Activated T-helper 1 cell treated with Interleukin-2 at 50 U/mL for 16 hours (primary cell): ENCODE measurements around the gene ALPL.
"Not testable (repeated sequence)": the region's sequence is repeated elsewhere in the genome, so short reads cannot be mapped to it uniquely, and the experiment has no call there.

Experiments
- DNase-seq: peaks from one replicate; pipeline ENCODE4 v3.0.0-alpha.2; 2020; ENCODE audit warnings: low read depth

The ALPL gene

GRCh38 chr1:21559788-21560567 is 50.8 kb downstream of the ALPL start:
- DNase-seq, result no peak

- DNase-seq, result no peak
Measured at GRCh38 chr1:21560916-21561638, 51.9 kb downstream of the ALPL start.

GRCh38 chr1:21562896-21563295 is 53.7 kb downstream of the ALPL start:
- DNase-seq, result no peak

GRCh38 chr1:21563971-21564370 is 54.7 kb downstream of the ALPL start:
- no peak for DNase-seq

- DNase-seq, result no peak
Measured at GRCh38 chr1:21564521-21565095, 55.4 kb downstream of the ALPL start.

GRCh38 chr1:21565285-21565684 is 56.1 kb downstream of the ALPL start:
- DNase-seq, result no peak

GRCh38 chr1:21566361-21566760 is 57.1 kb downstream of the ALPL start:
- not testable (repeated sequence) for DNase-seq

- DNase-seq, result no peak
Measured at GRCh38 chr1:21567241-21568005, 58.2 kb downstream of the ALPL start.

- no peak for DNase-seq
Measured at GRCh38 chr1:21568006-21568746, 59.0 kb downstream of the ALPL start.

- DNase-seq, result no peak
Measured at GRCh38 chr1:21568809-21569385, 59.7 kb downstream of the ALPL start.

- no peak for DNase-seq
Measured at GRCh38 chr1:21569820-21570527, 60.8 kb downstream of the ALPL start.

GRCh38 chr1:21570528-21570875 is 61.3 kb downstream of the ALPL start:
- no peak for DNase-seq

GRCh38 chr1:21570885-21571284 is 61.7 kb downstream of the ALPL start:
- DNase-seq, result no peak

GRCh38 chr1:21572221-21572620 is 63.0 kb downstream of the ALPL start:
- DNase-seq, result no peak

GRCh38 chr1:21572735-21573277 is 63.6 kb downstream of the ALPL start:
- no peak for DNase-seq

GRCh38 chr1:21573475-21573874 is 64.3 kb downstream of the ALPL start:
- no peak for DNase-seq

- no peak for DNase-seq
Measured at GRCh38 chr1:21573971-21574465, 64.8 kb downstream of the ALPL start.

- no peak for DNase-seq
Measured at GRCh38 chr1:21574466-21575151, 65.4 kb downstream of the ALPL start.

GRCh38 chr1:21575351-21575942 is 66.2 kb downstream of the ALPL start:
- DNase-seq, result no peak
